DOHH2 (cell line): ENCODE data around the gene SERPINA5.

ENCODE experiments used
- EZH2phosphoT487 ChIP-seq: fragments of 200-600 bp; sonication (generic); IDR thresholded peaks from 2 replicates; pipeline ENCODE4 v1.6.1; 2017; ENCODE audit warnings: borderline replicate concordance, mild to moderate bottlenecking, antibody characterized with exemption, low read length, moderate library complexity, mixed read lengths
- TF ChIP-seq, protein P1 (sequence below): fragments of 200-600 bp; sonication (generic); IDR thresholded peaks from one replicate; pipeline ENCODE4 v1.5.1; 2014; ENCODE audit warnings: antibody characterized with exemption, mild to moderate bottlenecking, low read depth, low read length; ENCODE audit not compliant: poor library complexity, severe bottlenecking

DNA sequence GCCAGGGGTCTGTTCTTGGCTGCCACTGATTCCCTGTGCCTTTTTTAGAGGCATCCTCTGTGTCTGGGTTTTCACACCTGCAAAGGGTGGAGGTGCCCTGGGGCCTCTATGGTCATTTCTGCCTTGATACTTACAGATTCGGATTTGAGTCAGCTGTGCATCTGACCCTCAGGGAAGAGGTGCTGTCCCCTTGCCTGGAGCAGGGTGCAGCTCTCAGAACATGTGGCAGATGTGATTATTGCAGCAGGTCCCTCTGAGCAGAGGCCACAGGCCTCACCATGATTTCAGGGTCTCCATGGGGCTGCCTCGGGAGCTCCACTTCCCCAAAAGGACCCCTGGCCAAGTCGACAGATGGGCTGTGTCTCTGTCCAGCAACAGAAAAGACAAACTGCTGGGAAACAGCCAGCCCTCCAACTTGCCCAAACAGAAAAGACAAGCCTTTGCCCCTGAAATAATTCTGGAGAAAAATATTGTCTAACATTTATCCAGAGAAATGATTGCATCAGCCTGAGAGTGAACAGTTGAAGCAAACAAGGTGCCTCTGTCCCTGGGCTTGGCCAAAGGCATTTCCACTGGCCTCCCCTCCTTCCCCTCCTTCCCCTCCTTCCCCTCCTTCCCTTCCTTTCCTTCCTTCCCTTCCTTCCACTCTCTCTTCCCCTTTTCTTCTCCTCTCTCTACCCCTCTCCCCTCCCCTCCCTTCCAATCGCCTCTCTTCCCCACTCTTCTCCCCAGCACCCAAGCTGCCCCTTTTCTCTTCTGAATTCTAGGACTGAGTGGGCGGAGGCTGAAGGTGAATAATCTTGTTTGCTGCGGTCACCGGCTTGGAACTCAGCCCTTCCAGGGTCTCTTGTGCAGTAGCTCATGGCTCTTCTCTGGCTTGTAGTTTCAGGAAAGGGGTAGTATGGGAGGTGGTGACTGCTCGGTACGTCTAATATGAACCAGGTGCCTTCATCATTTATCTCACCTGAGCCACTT lies 31.6 kb downstream of the SERPINA5 start:
- TF ChIP-seq, protein P1, sequence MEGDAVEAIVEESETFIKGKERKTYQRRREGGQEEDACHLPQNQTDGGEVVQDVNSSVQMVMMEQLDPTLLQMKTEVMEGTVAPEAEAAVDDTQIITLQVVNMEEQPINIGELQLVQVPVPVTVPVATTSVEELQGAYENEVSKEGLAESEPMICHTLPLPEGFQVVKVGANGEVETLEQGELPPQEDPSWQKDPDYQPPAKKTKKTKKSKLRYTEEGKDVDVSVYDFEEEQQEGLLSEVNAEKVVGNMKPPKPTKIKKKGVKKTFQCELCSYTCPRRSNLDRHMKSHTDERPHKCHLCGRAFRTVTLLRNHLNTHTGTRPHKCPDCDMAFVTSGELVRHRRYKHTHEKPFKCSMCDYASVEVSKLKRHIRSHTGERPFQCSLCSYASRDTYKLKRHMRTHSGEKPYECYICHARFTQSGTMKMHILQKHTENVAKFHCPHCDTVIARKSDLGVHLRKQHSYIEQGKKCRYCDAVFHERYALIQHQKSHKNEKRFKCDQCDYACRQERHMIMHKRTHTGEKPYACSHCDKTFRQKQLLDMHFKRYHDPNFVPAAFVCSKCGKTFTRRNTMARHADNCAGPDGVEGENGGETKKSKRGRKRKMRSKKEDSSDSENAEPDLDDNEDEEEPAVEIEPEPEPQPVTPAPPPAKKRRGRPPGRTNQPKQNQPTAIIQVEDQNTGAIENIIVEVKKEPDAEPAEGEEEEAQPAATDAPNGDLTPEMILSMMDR = no peak
- TF ChIP-seq EZH2phosphoT487 = no peak
